LNCaP clone FGC (cell line): Measurements from ENCODE around the gene MPV17.

Experiments used
- DNase-seq: peaks from one replicate; pipeline ENCODE4 v3.0.0-alpha.2; 2011; ENCODE audit warnings: low read depth
- H3K4me3 ChIP-seq: 2 replicates; pipeline ENCODE4 v1.5.1; 2011; ENCODE audit warnings: mild to moderate bottlenecking, low read depth, low read length, control low read depth
- TF ChIP-seq, protein P1 (sequence below): IDR thresholded peaks from 2 replicates; pipeline ENCODE4 v1.5.1; 2012; ENCODE audit warnings: mild to moderate bottlenecking; ENCODE audit not compliant: control insufficient read depth, insufficient read depth; ENCODE audit errors: extremely low read depth

MPV17 gene

DNA sequence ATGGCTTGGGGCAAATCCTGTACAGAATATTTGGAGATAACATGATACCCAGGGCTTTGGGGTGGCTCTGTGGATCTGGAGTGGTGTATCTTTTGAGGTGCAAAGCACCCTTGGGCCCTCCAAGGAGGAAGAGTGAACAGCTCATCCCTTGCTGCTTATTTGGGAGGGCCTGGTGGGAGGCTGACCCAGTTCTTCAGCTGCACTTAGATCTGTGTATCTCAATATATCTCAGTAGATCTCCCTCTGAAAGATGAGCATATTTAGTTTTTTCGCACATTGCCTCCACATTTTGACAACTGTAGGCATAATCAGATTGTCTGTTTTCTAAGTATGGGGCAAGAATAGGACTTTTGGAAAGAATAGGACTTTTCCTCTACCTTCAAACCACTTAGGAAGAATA is 37.9 kb downstream of the MPV17 start:
- no peak overlapping the region for H3K4me3 ChIP-seq
- TF ChIP-seq, protein P1, sequence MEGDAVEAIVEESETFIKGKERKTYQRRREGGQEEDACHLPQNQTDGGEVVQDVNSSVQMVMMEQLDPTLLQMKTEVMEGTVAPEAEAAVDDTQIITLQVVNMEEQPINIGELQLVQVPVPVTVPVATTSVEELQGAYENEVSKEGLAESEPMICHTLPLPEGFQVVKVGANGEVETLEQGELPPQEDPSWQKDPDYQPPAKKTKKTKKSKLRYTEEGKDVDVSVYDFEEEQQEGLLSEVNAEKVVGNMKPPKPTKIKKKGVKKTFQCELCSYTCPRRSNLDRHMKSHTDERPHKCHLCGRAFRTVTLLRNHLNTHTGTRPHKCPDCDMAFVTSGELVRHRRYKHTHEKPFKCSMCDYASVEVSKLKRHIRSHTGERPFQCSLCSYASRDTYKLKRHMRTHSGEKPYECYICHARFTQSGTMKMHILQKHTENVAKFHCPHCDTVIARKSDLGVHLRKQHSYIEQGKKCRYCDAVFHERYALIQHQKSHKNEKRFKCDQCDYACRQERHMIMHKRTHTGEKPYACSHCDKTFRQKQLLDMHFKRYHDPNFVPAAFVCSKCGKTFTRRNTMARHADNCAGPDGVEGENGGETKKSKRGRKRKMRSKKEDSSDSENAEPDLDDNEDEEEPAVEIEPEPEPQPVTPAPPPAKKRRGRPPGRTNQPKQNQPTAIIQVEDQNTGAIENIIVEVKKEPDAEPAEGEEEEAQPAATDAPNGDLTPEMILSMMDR, result no peak

DNA sequence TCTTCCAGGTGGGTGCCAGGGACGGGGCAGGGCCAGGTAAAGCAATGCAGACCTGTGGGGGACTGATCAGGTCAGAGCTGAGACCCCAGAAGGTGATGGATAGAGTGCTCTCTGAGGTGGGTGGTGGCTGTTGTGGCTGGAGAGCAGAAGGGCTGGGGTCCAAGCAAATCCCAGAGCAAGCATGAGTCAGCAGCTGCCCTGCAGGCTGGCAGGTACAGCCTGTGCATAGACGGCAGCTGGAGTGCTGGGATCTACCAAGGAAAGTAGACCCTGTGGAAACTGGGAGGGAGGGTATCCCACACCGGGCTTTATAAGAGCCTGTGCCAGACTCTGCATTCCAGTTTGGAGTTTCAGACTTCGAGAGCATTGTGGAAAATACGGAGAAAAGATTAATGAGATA is 40.0 kb downstream of the MPV17 start:
- TF ChIP-seq, protein P1, result no peak
- H3K4me3 ChIP-seq, result no peak overlapping the region

More for the DNA sequence above, 37.9 kb downstream of the MPV17 start:
- no peak for DNase-seq

DNA sequence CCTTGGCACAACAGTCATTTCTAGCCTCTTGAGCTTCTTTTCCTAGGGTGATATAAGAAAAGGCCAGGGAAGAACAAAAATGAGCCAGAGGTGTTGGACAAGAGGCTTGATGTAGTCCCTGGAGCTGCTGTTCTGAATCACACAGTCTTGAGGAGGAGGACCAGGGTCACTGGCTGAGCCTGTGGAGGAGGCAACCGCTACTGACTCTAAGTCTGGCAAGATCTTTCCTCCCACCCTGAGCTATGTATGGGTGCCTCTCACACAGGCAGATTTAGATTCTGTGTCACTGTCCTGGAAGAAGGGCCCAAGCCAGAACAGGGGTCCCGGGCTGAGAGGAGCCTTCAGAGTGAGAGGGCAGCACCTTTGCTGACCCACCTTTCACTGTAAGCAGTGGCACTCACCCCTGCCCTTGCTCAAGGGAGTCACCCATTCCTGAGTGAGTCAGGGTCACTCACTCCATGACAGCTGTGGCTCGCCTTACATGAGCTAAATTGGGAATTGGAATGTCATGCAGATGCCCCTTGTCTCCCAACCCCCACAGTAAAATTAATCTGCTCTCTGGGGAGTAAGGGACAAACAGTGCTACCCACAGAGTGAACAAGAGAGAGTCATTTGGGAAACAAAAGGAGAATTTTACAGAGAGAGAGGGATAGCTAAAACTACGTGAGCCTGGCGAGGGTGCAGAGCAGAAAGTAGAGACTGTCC is 40.9 kb downstream of the MPV17 start, which contains the start of gene TRIM54:
Gene TRIM54 (plus strand): TSS at position 575 of the 705 bp plus-strand sequence. CDS start 303 bp downstream, outside the sequence.
- DNase-seq, result no peak
- H3K4me3 ChIP-seq, result no peak within 1 kb of the TSS
- TF ChIP-seq, protein P1, result no peak

More for the DNA sequence above, 40.0 kb downstream of the MPV17 start:
- DNase-seq, result no peak

DNA sequence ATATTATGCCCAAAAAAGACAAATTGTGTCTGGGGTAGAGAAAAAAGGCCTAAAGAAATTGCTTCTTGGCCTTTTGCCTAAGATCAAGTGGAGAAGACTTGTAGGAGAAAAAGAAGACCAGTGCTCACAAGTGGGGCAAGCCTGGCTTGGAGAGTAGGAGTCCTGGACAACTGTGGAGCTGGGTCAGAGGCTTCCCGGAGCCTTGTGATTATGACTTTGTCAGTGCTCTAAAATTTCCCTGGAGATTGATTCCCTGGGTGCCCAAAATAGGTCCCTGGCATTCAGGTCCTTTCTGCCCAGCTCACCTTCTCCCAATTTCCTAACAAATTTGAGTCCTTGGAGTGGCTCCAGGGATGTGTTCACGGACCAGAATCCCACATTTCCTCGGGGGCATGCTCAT is 41.5 kb downstream of the MPV17 start:
- TF ChIP-seq, protein P1, result no peak
- no peak overlapping the region for H3K4me3 ChIP-seq
- DNase-seq, result no peak

DNA sequence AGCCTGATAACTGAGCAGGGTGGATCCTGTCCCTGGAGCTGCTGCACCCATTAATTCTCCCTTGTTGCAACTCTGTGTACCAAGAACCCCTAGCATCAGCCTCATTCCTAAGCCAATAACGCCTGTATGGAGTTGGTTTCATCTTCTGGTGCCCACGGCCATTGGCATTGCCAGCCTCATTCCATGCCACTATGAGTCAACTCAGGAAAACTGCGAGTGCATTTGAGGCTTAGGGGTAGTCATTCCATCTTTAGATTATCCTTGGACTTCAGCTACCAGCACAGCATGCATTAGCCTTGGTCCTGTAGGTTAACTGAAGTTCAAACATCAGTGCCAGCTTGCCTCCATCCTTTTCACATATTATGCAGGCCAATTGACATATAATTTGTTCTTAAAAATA is 42.1 kb downstream of the MPV17 start:
- no peak overlapping the region for H3K4me3 ChIP-seq
- TF ChIP-seq, protein P1, result no peak
- DNase-seq, result no peak

DNA sequence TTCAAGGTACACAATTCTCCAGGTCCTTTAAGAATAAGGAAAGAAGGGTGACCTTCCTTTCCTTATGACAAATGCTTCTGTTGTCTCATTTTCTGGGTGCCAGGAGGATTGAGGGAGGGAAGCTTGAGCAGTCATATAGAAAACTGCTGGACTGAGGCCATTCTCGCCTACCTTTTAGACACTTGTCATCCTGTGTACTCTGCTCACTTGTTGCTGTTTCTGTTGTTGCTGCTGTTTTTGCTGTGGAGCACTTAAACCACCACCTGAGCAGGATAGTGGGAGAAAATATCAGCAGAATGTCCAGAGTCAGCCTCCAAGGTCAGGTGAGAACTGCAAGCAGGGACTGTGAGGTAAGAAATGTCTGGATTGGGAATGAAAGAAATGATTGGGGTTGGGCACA is 44.9 kb downstream of the MPV17 start:
- DNase-seq, result no peak
- H3K4me3 ChIP-seq, result no peak overlapping the region
- TF ChIP-seq, protein P1, result no peak
